Stimulated activated CD8-positive, alpha-beta memory T cell treated with anti-CD3 and anti-CD28 coated beads, Interleukin-4, amount 100 ng/mL, for 48 hours (primary cell): Measurements from ENCODE around the gene ZNHIT3.
"Not testable (repeated sequence)": the region's sequence is repeated elsewhere in the genome, so short reads cannot be mapped to it uniquely, and the experiment has no call there.

Experiments
- DNase-seq: peaks from one replicate; pipeline ENCODE4 v3.0.0-alpha.2; 2020

The ZNHIT3 gene

DNA sequence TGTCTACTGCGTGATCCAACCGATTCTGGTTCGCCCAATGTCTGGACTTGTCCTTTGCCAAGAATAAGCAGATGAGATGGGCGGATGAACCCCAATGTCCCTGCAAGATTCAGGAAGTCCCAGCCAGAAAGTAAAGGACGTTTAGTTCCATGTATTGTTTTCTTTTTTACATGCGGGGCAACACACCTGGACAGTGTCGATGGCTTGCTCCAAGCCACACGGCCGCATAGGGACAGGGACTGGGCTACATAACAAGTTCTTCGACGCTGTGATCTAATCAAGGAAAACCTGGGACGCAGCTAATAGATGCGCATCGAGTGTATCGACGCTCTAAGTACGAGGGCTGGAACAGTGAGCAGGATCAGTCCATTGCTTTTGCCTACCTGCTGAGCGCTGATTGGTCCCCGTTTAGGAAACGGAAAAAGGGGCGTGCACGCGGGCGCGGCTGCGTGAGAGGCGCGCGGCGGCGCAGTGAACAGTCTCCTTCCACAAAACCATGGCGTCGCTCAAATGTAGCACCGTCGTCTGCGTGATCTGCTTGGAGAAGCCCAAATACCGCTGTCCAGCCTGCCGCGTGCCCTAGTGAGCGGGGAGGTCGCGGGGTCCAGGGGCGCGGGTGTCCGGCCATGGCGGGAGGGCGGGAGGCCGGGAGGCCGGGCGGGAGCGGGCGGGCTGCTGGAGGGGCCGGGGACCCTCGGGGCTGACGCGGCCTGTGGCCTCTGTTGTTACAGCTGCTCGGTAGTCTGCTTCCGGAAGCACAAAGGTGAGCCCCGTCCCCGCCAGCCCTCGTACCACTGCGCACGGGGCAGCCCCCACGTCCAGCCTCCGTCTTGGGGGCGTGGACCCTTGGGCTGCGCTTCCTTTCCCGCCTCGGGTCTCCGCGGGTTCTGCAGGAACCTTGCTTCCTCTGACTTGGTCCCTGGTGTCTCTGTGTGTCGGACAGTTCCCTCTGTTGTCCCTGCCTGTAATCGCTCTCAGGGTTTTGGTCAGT is at the start of gene ZNHIT3:
TSS of gene ZNHIT3 (plus strand) at position 478 of the 991 bp plus-strand sequence. CDS start at position 497, 19 bp downstream.
- DNase-seq: peak; percentile 93

GRCh38 chr17:36441792-36442191 is 44.7 kb upstream of the ZNHIT3 start:
- DNase-seq: not testable (repeated sequence)

DNA sequence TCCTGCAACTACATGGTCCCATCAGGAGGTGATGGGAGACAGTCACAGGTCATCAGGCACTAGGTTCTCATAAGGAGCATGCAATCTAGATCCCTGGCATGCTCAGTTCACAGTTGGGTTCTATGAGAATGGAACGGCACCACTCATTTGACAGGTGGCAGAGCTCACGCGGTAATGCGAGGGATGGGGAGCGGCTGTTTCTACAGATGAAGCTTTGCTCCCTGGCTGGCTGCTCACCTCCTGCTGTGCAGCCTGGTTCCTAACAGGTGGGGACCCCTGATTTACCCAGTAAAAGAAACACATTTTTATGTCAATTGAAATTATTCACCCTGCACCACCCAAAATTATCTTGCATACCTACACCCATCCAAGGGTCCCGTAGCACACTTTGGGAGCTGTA is 42.7 kb upstream of the ZNHIT3 start:
- no peak for DNase-seq

- DNase-seq: not testable (repeated sequence)
Observed at GRCh38 chr17:36449997-36450396, 36.5 kb upstream of the ZNHIT3 start.

- DNase-seq: not testable (repeated sequence)
Observed at GRCh38 chr17:36452888-36453287, 33.6 kb upstream of the ZNHIT3 start.

DNA sequence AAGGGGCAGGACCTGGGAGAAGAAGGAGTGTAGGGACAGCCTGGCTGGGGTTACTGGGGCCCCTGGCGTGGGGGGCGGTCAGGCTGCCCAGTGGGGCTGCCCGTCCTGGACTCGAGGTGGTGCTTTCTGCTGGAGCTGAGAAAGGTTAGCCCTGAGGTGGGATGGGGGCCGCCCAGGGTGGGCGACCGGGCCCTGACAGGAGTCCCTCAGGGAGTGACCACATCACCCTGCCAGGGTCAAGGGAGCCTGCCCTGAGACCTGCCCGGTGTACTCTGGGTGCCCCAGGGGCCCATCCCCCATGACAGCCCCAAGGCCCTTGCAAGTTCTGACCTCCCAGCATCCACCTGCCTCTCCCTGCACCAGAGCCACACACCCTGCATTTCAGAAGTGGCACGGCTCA is 28.8 kb upstream of the ZNHIT3 start:
- not testable (repeated sequence) for DNase-seq

DNA sequence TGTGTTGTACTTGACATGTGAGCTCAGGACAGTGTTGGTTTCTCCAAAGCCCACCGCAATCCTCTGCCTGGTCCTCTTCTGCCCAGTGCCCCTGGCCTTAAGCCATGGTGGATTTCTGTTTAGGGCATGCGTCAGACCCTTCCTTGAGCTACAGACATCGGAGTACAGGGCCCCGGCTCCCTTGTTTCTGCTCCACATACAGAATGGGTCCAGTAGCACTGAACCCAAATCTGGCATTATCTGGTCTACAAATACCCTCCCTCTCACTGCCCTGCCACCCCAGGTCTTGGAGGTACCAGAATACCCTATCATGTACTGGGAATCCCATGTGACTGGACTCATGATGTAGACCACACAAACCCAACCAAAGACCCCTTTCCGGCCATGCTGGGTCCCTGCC is 27.4 kb upstream of the ZNHIT3 start:
- no peak for DNase-seq

- DNase-seq: no peak
Observed at GRCh38 chr17:36459601-36460000, 26.9 kb upstream of the ZNHIT3 start.

GRCh38 chr17:36460265-36460937 is 26.1 kb upstream of the ZNHIT3 start:
- DNase-seq: no peak

DNA sequence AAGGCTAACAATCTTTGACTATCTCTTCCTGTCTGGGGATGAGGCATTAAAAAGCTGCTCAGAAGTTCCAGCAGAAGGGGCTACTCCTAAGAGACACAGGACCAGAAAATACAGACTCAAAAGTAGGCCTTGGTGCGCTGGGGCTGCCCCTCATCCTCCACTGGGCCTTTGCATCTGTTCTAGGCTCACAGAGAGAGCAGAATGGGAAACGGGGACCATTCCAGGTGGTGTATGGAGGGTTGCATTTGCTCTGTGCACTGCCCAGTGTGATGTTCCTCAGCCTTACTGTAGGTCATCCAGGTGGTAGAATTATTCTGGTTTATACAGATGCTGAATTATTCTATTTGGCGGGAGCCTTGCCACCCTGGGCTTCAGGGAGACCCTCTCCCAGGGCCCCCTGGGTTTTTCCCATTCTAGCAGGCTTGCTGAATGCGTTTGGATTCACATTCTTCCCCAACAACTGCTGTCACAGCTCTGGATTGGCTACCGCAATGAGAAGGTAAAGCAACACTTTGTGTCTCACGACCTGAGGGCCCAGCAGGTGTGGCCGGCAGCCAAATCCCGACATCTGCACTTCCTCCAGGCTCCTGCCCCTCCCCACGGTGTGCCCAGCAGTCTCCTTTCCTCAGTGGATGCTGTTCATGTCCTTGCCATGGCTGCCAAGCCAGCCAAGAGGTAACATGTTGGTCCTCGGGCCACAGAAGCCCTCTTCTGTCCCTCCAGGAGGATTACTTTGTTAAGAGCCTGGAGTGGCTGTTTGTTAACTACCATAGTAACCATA is 25.0 kb upstream of the ZNHIT3 start:
- no peak for DNase-seq

- DNase-seq: peak; percentile 75
Observed at GRCh38 chr17:36463916-36464764, 22.3 kb upstream of the ZNHIT3 start.

DNA sequence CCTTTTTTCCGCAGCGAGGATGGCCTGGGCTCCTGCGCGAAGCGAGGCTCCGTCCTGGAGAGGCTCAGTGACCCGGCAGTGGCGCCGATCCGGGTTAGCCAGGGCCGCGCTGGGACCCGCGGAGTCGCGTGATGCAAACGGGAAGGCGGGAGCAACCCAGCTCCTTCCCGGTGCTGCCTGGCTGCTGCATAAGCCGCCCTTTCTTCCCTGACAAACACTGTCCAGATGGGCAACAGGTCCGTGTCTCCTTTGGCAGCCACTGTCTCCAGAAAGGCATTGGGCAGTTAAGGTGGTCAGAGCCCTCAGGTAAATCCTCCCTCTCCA is 21.8 kb upstream of the ZNHIT3 start:
- no peak for DNase-seq

- no peak for DNase-seq
Observed at GRCh38 chr17:36468903-36469635, 17.4 kb upstream of the ZNHIT3 start.

GRCh38 chr17:36469733-36470132 is 16.7 kb upstream of the ZNHIT3 start:
- no peak for DNase-seq

DNA sequence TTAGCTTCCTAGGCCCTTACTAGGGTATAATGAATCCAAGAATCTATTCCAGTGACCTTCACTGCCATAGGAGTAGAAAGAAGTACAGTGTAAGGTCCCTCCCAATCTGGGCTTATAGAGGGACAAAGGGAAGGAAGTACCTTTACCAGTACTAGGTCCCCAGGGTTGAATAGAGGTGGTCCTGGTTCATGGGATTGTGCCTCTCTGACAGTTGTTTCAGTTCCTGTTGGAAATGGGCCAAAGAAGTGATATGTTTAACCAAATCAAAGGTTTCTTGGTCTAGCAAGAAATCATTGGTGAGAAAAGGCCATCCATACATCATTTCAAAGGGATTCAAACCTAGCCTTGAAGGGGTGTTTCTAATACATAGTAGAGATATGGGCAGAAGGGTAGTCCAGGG is 16.0 kb upstream of the ZNHIT3 start:
- no peak for DNase-seq

DNA sequence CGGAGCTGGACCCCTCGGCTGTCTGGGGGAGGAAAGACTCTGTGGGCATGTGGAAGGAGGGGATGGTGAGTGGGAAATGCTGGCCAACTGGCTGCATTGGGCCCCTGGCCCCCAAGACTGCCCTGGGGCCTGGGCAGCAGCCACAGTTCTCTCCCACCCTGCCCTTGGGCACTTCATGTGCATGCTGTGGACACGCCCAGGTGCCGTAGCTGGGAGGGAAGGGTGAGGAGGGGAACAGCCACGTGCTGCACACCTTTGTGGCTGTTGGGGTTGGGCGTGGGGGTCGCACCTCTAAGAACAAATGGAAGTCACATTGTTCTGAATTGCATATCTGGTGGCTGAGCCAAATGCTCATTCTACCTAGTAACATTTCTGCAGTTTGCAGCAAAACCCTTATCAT is 11.9 kb upstream of the ZNHIT3 start:
- no peak for DNase-seq

GRCh38 chr17:36475346-36475970 is 11.0 kb upstream of the ZNHIT3 start:
- no peak for DNase-seq

- no peak for DNase-seq
Observed at GRCh38 chr17:36481829-36482228, 4.7 kb upstream of the ZNHIT3 start.

DNA sequence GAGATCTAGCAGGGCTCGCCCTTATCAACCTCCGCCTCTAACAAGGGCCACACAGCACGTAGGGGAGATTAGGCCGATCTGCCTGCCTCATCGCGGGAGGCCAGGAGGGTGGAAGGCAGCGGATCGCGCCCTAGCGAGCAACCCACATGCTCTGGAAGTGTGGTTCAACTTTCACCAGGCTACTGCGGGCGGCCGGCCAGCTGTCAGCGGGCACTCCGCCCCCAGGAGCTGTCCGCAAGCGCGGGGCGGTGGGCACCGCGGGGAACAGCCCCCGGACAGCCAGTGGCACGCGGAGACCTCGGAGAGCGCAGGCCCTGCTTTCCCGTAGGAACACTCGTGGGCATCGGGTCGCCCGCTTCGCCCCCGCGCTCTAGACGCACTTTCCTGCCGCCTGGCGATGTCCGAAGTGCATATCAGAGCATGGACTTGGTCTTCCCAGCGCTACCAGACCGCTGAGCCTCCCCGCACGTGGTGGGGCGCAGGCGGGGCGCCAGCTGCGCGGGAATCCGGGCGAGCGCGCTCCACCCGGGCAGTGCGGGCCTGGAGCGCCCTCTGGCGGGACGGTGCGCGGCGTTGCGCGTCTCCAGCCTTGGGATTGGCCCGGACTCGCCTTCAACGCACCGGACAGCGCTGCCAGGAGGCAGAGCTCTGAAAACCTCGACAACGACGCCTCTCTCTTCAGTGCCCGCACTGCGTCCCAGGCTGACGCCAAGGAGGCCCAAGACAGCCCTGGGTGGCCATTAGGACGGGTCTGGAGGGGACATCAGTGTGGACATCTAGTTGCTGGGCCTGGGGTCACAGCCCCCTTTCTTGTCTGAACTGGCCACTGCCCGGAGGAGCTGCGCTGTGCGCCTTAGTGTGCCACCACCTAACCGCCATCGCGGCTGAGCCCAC is 3.6 kb upstream of the ZNHIT3 start:
- DNase-seq: peak; percentile 91

DNA sequence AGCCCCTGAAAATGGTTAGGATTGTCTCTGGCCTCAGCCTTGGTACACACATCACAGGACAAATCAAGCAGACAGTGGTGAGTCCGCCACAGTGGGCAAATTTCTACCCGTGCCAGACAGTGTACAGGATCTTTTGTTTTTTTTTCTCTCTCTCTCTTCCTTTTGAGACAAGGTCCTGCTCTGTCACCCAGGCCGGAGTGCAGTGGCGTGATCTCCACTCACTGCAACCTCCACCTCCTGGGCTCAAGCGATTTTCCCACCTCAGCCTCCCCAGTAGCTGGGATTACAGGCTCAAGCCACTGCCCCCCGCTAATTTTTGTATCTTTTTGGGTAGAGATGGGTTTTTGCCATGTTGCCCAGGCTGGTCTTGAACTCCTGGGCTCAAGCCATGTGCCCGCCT is 2.5 kb upstream of the ZNHIT3 start:
- DNase-seq: not testable (repeated sequence)
